Body of pancreas (tissue), 4 donors: ENCODE results near the gene UBXN7.

ENCODE experiments used
- CTCF ChIP-seq, 7 experiments: fragments of 450-650 bp in 4 of 7; fragments of 200-600 bp in 3 of 7; sonication (generic) in 3 of 7; IDR thresholded peaks; one replicate each; pipeline ENCODE4 v1.5.1; 2016 to 2019; ENCODE audit warnings: antibody characterized with exemption in 7 of 7
- POLR2A ChIP-seq, 3 donors: fragments of 450-650 bp; IDR thresholded peaks; one replicate each; pipeline ENCODE4 v1.6.1; 2016; ENCODE audit warnings: antibody characterized with exemption in 3 of 3, mild to moderate bottlenecking in 2 of 3

DNA sequence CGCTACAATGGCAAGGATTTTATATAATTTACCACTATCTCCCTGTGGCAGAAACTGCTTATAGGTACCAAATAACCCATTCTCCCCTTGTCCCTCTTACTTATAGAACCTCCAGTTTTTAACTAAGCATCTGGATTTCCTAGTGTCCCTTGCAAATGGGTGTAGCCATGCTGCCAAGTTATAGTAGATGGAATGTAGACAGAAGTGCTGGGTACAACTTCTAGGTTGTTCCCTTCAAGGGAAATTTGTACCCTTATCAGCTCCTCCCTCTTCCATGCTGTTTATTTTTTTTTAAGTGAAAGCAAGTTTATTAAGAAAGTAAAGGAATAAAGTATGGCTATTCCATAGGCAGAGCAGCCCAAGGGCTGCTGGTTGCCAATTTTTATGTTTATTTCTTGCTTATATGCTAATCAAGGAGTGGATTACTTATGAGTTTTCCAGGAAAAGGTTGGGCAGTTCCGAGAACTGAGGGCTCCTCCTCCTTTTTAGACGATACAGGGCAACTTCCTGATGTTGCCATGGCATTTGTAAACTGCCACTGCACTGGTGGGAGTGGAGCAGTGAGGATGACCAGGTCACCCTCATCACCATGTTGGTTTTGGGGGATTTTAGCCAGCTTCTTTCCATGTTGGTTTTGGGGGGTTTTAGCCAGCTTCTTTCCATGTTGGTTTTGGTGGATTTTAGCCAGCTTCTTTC lies 53.9 kb downstream of the UBXN7 start:
- TF ChIP-seq CTCF (IDR thresholded peaks at IDR 0.05) (no peak), POLR2A (IDR thresholded peaks at IDR 0.05) (no peak)
